Gastrocnemius medialis (tissue), 4 donors: Measurements from ENCODE around the gene ZNF814.
"Not testable (repeated sequence)": the region's sequence is repeated elsewhere in the genome, so short reads cannot be mapped to it uniquely, and the experiment has no call there.

Source experiments
- POLR2A ChIP-seq, 2 donors: fragments of 450-650 bp; IDR thresholded peaks; one replicate each; pipeline ENCODE4 v1.6.1; 2017; ENCODE audit warnings: antibody characterized with exemption in 2 of 2, mild to moderate bottlenecking in 2 of 2, moderate library complexity in 2 of 2
- TF ChIP-seq, protein P1 (sequence below), 5 experiments: fragments of 450-650 bp in 3 of 5; fragments of 200-600 bp in 2 of 5; sonication (generic) in 2 of 5; IDR thresholded peaks in 4 of 5; conservative IDR thresholded peaks in 1 of 5; 1 replicate in 4 of 5; 2 replicates in 1 of 5; pipeline ENCODE4 v1.5.1; 2016 to 2019; ENCODE audit warnings: antibody characterized with exemption in 5 of 5, mild to moderate bottlenecking in 3 of 5, moderate library complexity in 3 of 5

DNA sequence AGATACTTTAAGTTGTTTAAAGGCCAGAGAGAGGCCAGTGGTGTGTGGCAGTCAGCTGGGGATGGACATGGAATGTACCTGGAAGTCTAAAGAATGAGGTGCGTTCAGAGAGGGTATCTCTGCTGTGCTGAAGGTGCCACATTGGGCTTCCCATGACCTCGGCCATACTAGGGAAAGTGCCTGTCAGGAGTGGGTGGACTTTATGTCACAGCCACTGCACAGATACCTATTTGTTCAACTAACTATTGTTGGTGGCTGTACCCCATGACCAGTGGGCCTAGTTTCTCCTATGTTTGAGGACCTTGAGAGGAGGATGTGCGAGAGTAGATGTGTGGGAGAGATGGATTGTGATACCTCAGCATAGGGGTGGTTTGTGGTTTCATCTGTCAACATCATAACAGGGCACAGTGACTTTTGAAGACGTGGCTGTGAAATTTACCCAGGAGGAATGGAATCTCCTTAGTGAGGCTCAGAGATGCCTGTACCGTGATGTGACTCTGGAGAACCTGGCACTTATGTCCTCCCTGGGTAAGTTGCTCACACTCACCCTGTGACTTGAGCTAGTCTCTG is 50.1 kb downstream of the ZNF814 start:
- TF ChIP-seq POLR2A (IDR thresholded peaks at IDR 0.05): not testable (repeated sequence)
- TF ChIP-seq, protein P1, sequence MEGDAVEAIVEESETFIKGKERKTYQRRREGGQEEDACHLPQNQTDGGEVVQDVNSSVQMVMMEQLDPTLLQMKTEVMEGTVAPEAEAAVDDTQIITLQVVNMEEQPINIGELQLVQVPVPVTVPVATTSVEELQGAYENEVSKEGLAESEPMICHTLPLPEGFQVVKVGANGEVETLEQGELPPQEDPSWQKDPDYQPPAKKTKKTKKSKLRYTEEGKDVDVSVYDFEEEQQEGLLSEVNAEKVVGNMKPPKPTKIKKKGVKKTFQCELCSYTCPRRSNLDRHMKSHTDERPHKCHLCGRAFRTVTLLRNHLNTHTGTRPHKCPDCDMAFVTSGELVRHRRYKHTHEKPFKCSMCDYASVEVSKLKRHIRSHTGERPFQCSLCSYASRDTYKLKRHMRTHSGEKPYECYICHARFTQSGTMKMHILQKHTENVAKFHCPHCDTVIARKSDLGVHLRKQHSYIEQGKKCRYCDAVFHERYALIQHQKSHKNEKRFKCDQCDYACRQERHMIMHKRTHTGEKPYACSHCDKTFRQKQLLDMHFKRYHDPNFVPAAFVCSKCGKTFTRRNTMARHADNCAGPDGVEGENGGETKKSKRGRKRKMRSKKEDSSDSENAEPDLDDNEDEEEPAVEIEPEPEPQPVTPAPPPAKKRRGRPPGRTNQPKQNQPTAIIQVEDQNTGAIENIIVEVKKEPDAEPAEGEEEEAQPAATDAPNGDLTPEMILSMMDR (IDR thresholded peaks at IDR 0.05 in 4 of 5, conservative IDR thresholded peaks at IDR 0.05 in 1 of 5): not testable (repeated sequence)
